Progenitor cell of endocrine pancreas (in vitro differentiated cells): ENCODE data around the gene KLF2. TPM values are rescaled to one million over a fixed set of nuclear protein-coding genes. Genes with fewer than 3 reads are reported as not detected.
"Not testable (repeated sequence)": the region's sequence is repeated elsewhere in the genome, so short reads cannot be mapped to it uniquely, and the experiment has no call there.

Source experiments
- DNase-seq: peaks from one replicate; pipeline ENCODE4 v3.0.0; 2021; ENCODE audit warnings: low spot score; ENCODE audit not compliant: unreplicated experiment
- H3K27ac Mint-ChIP-seq: 2 replicates; pipeline ENCODE4 v1.8.0; 2021; ENCODE audit warnings: mild to moderate bottlenecking, moderate library complexity, mixed read lengths
- H3K27me3 Mint-ChIP-seq: 2 replicates; pipeline ENCODE4 v1.8.0; 2021; ENCODE audit warnings: mixed read lengths
- H3K36me3 Mint-ChIP-seq: 2 replicates; pipeline ENCODE4 v1.8.0; 2022; ENCODE audit warnings: mixed read lengths; ENCODE audit not compliant: insufficient read depth
- H3K4me1 Mint-ChIP-seq: 2 replicates; pipeline ENCODE4 v1.8.0; 2021; ENCODE audit warnings: low read depth, mixed read lengths
- H3K4me3 Mint-ChIP-seq: 2 replicates; pipeline ENCODE4 v1.8.0; 2021; ENCODE audit warnings: low read depth, mild to moderate bottlenecking, moderate library complexity, mixed read lengths
- H3K9me3 Mint-ChIP-seq: 2 replicates; pipeline ENCODE4 v1.8.0; 2021; ENCODE audit warnings: low read depth, mixed read lengths
- CTCF ChIP-seq: fragments of 200-600 bp; sonication (generic); IDR thresholded peaks from one replicate; pipeline ENCODE4 v1.5.0; 2021; ENCODE audit warnings: antibody characterized with exemption, mild to moderate bottlenecking; ENCODE audit not compliant: unreplicated experiment
- total RNA-seq: library from RNA; stranded (reverse); gene quantifications from 2 replicates; pipeline ENCODE4 v1.2.1, GENCODE V29; 2021

KLF2 gene
- total RNA-seq, 1 donor from 2014 or later = 2.7 TPM

- no peaks in the 10 kb centered on the region for H3K27me3 Mint-ChIP-seq
- H3K36me3 Mint-ChIP-seq = no peaks in the 10 kb centered on the region
- DNase-seq = no peak
- no peaks in the 10 kb centered on the region for H3K9me3 Mint-ChIP-seq
- no peak overlapping the region for H3K4me3 Mint-ChIP-seq
- no peak for TF ChIP-seq CTCF
- H3K27ac Mint-ChIP-seq = no peak overlapping the region
- no peaks in the 10 kb centered on the region for H3K4me1 Mint-ChIP-seq
Observed at GRCh38 chr19:16303755-16304154, 20.9 kb upstream of the KLF2 start.

- not testable (repeated sequence) for H3K36me3 Mint-ChIP-seq, H3K4me1 Mint-ChIP-seq, H3K4me3 Mint-ChIP-seq, DNase-seq, H3K27ac Mint-ChIP-seq, H3K9me3 Mint-ChIP-seq, H3K27me3 Mint-ChIP-seq
Observed at GRCh38 chr19:16304511-16304910, 20.1 kb upstream of the KLF2 start.

- not testable (repeated sequence) for DNase-seq, H3K9me3 Mint-ChIP-seq
Observed at GRCh38 chr19:16305060-16305459, 19.6 kb upstream of the KLF2 start.

GRCh38 chr19:16306728-16307402, 17.8 kb upstream of the KLF2 start:
- H3K36me3 Mint-ChIP-seq = no peaks in the 10 kb centered on the region
- H3K9me3 Mint-ChIP-seq = no peaks in the 10 kb centered on the region
- H3K4me3 Mint-ChIP-seq = no peak overlapping the region
- TF ChIP-seq CTCF = no peak
- H3K27me3 Mint-ChIP-seq = no peaks in the 10 kb centered on the region
- H3K4me1 Mint-ChIP-seq = no peaks in the 10 kb centered on the region
- no peak for DNase-seq
- no peak overlapping the region for H3K27ac Mint-ChIP-seq

More at GRCh38 chr19:16305060-16305459, 19.6 kb upstream of the KLF2 start:
- H3K27me3 Mint-ChIP-seq, H3K27ac Mint-ChIP-seq, H3K4me3 Mint-ChIP-seq, H3K36me3 Mint-ChIP-seq, H3K4me1 Mint-ChIP-seq: not testable (repeated sequence)

- Mint-ChIP-seq H3K36me3 (no peaks in the 10 kb centered on the region), H3K4me1 (no peaks in the 10 kb centered on the region), H3K9me3 (no peaks in the 10 kb centered on the region), H3K27ac (peak overlapping the region; percentile 62), H3K4me3 (no peak overlapping the region), H3K27me3 (no peaks in the 10 kb centered on the region)
- no peak for TF ChIP-seq CTCF
- DNase-seq = no peak
Observed at GRCh38 chr19:16308081-16308480, 16.5 kb upstream of the KLF2 start.

- H3K4me1 Mint-ChIP-seq = no peaks in the 10 kb centered on the region
- H3K27me3 Mint-ChIP-seq = no peaks in the 10 kb centered on the region
Observed at GRCh38 chr19:16309643-16310042, 15.0 kb upstream of the KLF2 start.

More at GRCh38 chr19:16309643-16310042, 15.0 kb upstream of the KLF2 start:
- TF ChIP-seq CTCF = no peak
- peak overlapping the region; percentile 19 for H3K27ac Mint-ChIP-seq
- no peak for DNase-seq
- H3K9me3 Mint-ChIP-seq = no peaks in the 10 kb centered on the region
- H3K4me3 Mint-ChIP-seq = no peak overlapping the region
- H3K36me3 Mint-ChIP-seq = no peaks in the 10 kb centered on the region
